Suprapubic skin (tissue), 4 donors: ENCODE measurements around the gene PLXNC1. TPM values are rescaled to one million over a fixed set of nuclear protein-coding genes. Genes with fewer than 3 reads are reported as not detected.

Source experiments
- DNase-seq, 2 donors: peaks; one replicate each; pipeline ENCODE4 v3.0.0-alpha.2; 2019; ENCODE audit warnings: low spot score in 2 of 2
- H3K27ac ChIP-seq: fragments of 200-600 bp; sonication (generic); one replicate; pipeline ENCODE4 v1.5.1; 2019
- H3K27me3 ChIP-seq: fragments of 200-600 bp; sonication (generic); one replicate; pipeline ENCODE4 v1.5.1; 2019
- H3K36me3 ChIP-seq: fragments of 200-600 bp; sonication (generic); one replicate; pipeline ENCODE4 v1.5.1; 2019
- H3K4me1 ChIP-seq: fragments of 200-600 bp; sonication (generic); one replicate; pipeline ENCODE4 v1.5.1; 2019
- H3K4me3 ChIP-seq: fragments of 200-600 bp; sonication (generic); one replicate; pipeline ENCODE4 v1.5.1; 2019; ENCODE audit warnings: mild to moderate bottlenecking
- H3K9me3 ChIP-seq: fragments of 200-600 bp; sonication (generic); one replicate; pipeline ENCODE4 v1.5.1; 2019
- EP300 ChIP-seq: sonication (generic); formaldehyde crosslinking; IDR thresholded peaks from one replicate; pipeline ENCODE4 v1.6.1; 2017; ENCODE audit warnings: antibody characterized with exemption
- POLR2A ChIP-seq, 2 donors: fragments of 450-650 bp; IDR thresholded peaks; one replicate each; pipeline ENCODE4 v1.6.1; 2017; ENCODE audit warnings: antibody characterized with exemption in 2 of 2, mild to moderate bottlenecking in 2 of 2, moderate library complexity in 2 of 2
- POLR2AphosphoS5 ChIP-seq, 3 donors: sonication (generic); formaldehyde crosslinking; IDR thresholded peaks; one replicate each; pipeline ENCODE4 v1.6.1; 2017; ENCODE audit warnings: antibody characterized with exemption in 3 of 3
- WGBS: methylation state at CpG from one replicate; pipeline ENCODE4 v1.1.5; 2018; 5-methylcytosine and 5-hydroxymethylcytosine counted together
- total RNA-seq, 4 donors: library from RNA; depleted of rRNA; stranded (reverse); fragments of >200 nt; gene quantifications; one replicate each; pipeline ENCODE4 v1.1.0, GENCODE V29; 2016
- TF ChIP-seq, protein P1 (sequence below), 2 donors: fragments of 200-600 bp in 1 of 2; fragments of 450-650 bp in 1 of 2; sonication (generic) in 1 of 2; IDR thresholded peaks; one replicate each; pipeline ENCODE4 v1.5.1; 2016 to 2019; ENCODE audit warnings: antibody characterized with exemption in 2 of 2, mild to moderate bottlenecking in 1 of 2, moderate library complexity in 1 of 2

PLXNC1 gene
- total RNA-seq, 4 donors from 2014 or later = 8.1 to 30.9 (median 15.3) TPM

GRCh38 chr12:94250130-94250529, 101.8 kb downstream of the PLXNC1 start:
- no peak for DNase-seq
- Histone ChIP-seq H3K27me3 (no peaks in the 10 kb centered on the region), H3K4me3 (no peak overlapping the region), H3K9me3 (no peaks in the 10 kb centered on the region), H3K4me1 (no peaks in the 10 kb centered on the region), H3K36me3 (no peaks in the 10 kb centered on the region), H3K27ac (no peak overlapping the region)
- TF ChIP-seq POLR2AphosphoS5 (IDR thresholded peaks at IDR 0.05) (no peak), POLR2A (IDR thresholded peaks at IDR 0.05) (no peak), EP300 (no peak)
- TF ChIP-seq, protein P1, sequence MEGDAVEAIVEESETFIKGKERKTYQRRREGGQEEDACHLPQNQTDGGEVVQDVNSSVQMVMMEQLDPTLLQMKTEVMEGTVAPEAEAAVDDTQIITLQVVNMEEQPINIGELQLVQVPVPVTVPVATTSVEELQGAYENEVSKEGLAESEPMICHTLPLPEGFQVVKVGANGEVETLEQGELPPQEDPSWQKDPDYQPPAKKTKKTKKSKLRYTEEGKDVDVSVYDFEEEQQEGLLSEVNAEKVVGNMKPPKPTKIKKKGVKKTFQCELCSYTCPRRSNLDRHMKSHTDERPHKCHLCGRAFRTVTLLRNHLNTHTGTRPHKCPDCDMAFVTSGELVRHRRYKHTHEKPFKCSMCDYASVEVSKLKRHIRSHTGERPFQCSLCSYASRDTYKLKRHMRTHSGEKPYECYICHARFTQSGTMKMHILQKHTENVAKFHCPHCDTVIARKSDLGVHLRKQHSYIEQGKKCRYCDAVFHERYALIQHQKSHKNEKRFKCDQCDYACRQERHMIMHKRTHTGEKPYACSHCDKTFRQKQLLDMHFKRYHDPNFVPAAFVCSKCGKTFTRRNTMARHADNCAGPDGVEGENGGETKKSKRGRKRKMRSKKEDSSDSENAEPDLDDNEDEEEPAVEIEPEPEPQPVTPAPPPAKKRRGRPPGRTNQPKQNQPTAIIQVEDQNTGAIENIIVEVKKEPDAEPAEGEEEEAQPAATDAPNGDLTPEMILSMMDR (IDR thresholded peaks at IDR 0.05) = no peak
- WGBS = 83% methylated on average over 4 of the region's 4 CpGs

- no peaks in the 10 kb centered on the region for H3K27me3 ChIP-seq
- H3K4me1 ChIP-seq = no peaks in the 10 kb centered on the region
- DNase-seq = no peak
- H3K27ac ChIP-seq = no peak overlapping the region
- TF ChIP-seq POLR2AphosphoS5 (IDR thresholded peaks at IDR 0.05) (no peak), EP300 (no peak), POLR2A (IDR thresholded peaks at IDR 0.05) (no peak)
- TF ChIP-seq, protein P1 (IDR thresholded peaks at IDR 0.05) = no peak
- no peaks in the 10 kb centered on the region for H3K36me3 ChIP-seq
- H3K4me3 ChIP-seq = no peak overlapping the region
- WGBS = 72% methylated on average over 4 of the region's 4 CpGs
- no peaks in the 10 kb centered on the region for H3K9me3 ChIP-seq
These were observed 105.9 kb downstream of the PLXNC1 start for GRCh38 chr12:94254270-94254669.

DNA sequence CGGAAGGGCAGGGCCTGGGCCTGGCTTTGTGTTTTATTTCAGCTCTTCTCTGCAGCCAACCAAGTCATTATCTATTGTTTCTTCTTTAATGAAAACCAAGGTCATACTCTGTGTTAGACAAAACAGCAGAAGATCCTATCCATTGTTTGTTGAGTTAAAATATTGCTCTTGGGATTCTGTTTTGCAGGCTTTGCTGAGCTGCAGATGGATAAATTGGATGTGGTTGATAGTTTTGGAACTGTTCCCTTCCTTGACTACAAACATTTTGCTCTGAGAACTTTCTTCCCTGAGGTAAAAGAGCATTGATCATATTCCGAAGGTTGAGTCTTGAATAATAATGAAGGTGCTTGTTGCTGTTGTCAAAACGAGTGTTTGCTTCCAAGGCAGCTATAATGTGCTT, 106.6 kb downstream of the PLXNC1 start:
- Histone ChIP-seq H3K27me3 (no peaks in the 10 kb centered on the region), H3K36me3 (no peaks in the 10 kb centered on the region), H3K4me3 (no peak overlapping the region), H3K27ac (no peak overlapping the region), H3K9me3 (no peaks in the 10 kb centered on the region), H3K4me1 (no peaks in the 10 kb centered on the region)
- TF ChIP-seq, protein P1 (IDR thresholded peaks at IDR 0.05) = no peak
- TF ChIP-seq POLR2AphosphoS5 (IDR thresholded peaks at IDR 0.05) (no peak), POLR2A (IDR thresholded peaks at IDR 0.05) (no peak), EP300 (no peak)
- DNase-seq = no peak
- 65% methylated on average over 3 of the region's 3 CpGs for WGBS

DNA sequence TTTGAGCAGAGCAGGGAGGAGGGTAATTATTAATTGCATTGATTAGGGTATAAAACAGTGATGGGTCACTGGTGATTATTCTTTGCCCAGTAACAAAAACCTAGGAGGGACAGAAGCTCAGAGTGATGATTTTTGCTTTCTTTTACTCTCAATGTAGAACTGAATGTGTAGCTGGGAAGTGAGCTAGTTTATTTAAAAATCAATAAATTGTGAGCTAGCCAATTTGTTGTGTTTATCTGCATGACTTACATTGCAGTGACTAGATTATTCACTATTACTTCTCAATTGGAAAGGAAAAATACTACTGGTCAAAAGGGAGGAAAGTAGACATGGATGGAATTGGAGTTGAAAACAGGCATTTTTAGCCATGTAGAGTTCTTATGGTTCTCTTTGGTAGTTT, 107.1 kb downstream of the PLXNC1 start:
- DNase-seq = no peak
- no peaks in the 10 kb centered on the region for H3K36me3 ChIP-seq
- H3K4me3 ChIP-seq = no peak overlapping the region
- H3K9me3 ChIP-seq = no peaks in the 10 kb centered on the region
- H3K4me1 ChIP-seq = no peaks in the 10 kb centered on the region
- H3K27me3 ChIP-seq = no peaks in the 10 kb centered on the region
- no peak overlapping the region for H3K27ac ChIP-seq
- TF ChIP-seq POLR2AphosphoS5 (IDR thresholded peaks at IDR 0.05) = no peak
- no peak for TF ChIP-seq EP300
- TF ChIP-seq POLR2A (IDR thresholded peaks at IDR 0.05) = no peak
- TF ChIP-seq, protein P1 (IDR thresholded peaks at IDR 0.05) = no peak

DNA sequence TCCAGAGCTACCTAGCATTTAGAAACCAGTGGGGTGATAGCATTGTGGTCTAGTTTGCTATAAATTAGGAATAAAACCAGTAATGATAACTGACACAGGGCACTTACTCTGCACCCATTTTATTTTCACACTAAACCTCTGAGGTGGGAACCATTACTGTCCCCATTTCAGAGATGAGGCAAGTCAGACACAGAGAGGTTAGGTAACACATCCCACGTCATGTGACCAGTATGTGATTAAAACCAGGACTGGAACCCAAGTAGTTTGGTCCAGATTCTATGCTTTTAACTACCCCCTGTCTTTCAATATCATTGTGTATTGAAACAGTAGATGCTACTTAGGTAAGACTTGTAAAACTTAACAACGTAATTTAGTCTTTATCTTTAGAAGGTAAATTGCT, 110.2 kb downstream of the PLXNC1 start:
- no peak for DNase-seq

More for the DNA sequence above, 110.2 kb downstream of the PLXNC1 start:
- no peaks in the 10 kb centered on the region for H3K9me3 ChIP-seq
- no peaks in the 10 kb centered on the region for H3K27me3 ChIP-seq
- 92% methylated on average over 2 of the region's 2 CpGs for WGBS
- peaks cover 22% of the 10 kb centered on the region for H3K4me1 ChIP-seq
- H3K36me3 ChIP-seq = no peaks in the 10 kb centered on the region
- no peak overlapping the region for H3K4me3 ChIP-seq
- no peak overlapping the region for H3K27ac ChIP-seq
- no peak for TF ChIP-seq POLR2A (IDR thresholded peaks at IDR 0.05)
- TF ChIP-seq, protein P1 (IDR thresholded peaks at IDR 0.05) = no peak
- TF ChIP-seq EP300 = no peak
- no peak for TF ChIP-seq POLR2AphosphoS5 (IDR thresholded peaks at IDR 0.05)
